HCT116 (cell line): Measurements from ENCODE around the gene ST6GALNAC4. TPM values are rescaled to one million over a fixed set of nuclear protein-coding genes. Genes with fewer than 3 reads are reported as not detected.

ENCODE experiments used
- ATAC-seq: fragments of 200-7000 bp; cut with Tn5 transposase; 2 replicates; pipeline ENCODE4 v1.9.1; 2020; ENCODE audit warnings: mild to moderate bottlenecking, moderate library complexity
- BruUV-seq: library from RNA; stranded (reverse); fragments of 400-500 nt; replicated peaks from 2 replicates; lab custom pipeline; 2021; lab: Mats Ljungman, UMichigan
- CTCF ChIA-PET: fragments of 300-600 bp; sonication (Branson Sonifier 250); formaldehyde crosslinking; loops from one replicate; lab custom pipeline; 2021; ENCODE audit warnings: antibody characterized with exemption; lab: Charles Lee
- POLR2A ChIA-PET: fragments of 300-600, 350-600 bp; sonication (Branson Sonifier 250); formaldehyde crosslinking; loops from one replicate; lab custom pipeline; 2021; ENCODE audit warnings: antibody characterized with exemption; lab: Charles Lee
- RAD21 ChIA-PET, 2 experiments: fragments of 300-600 bp; sonication (Branson Sonifier 250); formaldehyde crosslinking; loops; one replicate each; lab custom pipeline; 2023; ENCODE audit warnings: low total read pairs in 2 of 2; ENCODE audit not compliant: uncharacterized antibody in 2 of 2, unreplicated experiment in 2 of 2, low non-redundant PET in 1 of 2; lab: Charles Lee
- DNase-seq: peaks from one replicate; pipeline ENCODE4 v3.0.0-alpha.2; 2010; ENCODE audit warnings: low read depth, low spot score
- H2AFZ ChIP-seq: fragments of 200-600 bp; shearing (Covaris generic), sonication (generic); 2 replicates; pipeline ENCODE4 v1.6.1; 2017; ENCODE audit warnings: low read depth, mixed run types, mixed read lengths, antibody characterized with exemption, low read length; ENCODE audit not compliant: poor library complexity, severe bottlenecking
- H3K27ac ChIP-seq: 2 replicates; pipeline ENCODE4 v1.5.1; 2012; ENCODE audit warnings: low read depth, low read length
- H3K27me3 ChIP-seq: fragments of 200-600 bp; sonication (generic); 2 replicates; pipeline ENCODE4 v1.6.1; 2016; ENCODE audit warnings: mixed run types, low read length, mixed read lengths; ENCODE audit not compliant: insufficient read depth
- H3K36me3 ChIP-seq, 2 experiments: fragments of 200-500 bp in 1 of 2; fragments of 200-600 bp in 1 of 2; sonication (Bioruptor generic) in 1 of 2; sonication (generic) in 1 of 2; 2 replicates each; pipeline versions ENCODE4 v1.5.1 to v1.6.1; 2014 to 2016; ENCODE audit warnings: low read length in 2 of 2, inconsistent platforms in 1 of 2, mixed read lengths in 1 of 2, mixed run types in 1 of 2; ENCODE audit not compliant: insufficient read depth in 2 of 2, control insufficient read depth in 1 of 2
- H3K4me1 ChIP-seq, 2 experiments: fragments of 200-600 bp in 1 of 2; sonication (generic) in 1 of 2; 2 replicates each; pipeline versions ENCODE4 v1.5.1 to v1.6.1; 2012 to 2017; ENCODE audit warnings: low read length in 2 of 2, inconsistent platforms in 1 of 2, mild to moderate bottlenecking in 1 of 2, mixed read lengths in 1 of 2, mixed run types in 1 of 2, moderate library complexity in 1 of 2; ENCODE audit not compliant: insufficient read depth in 2 of 2, control insufficient read depth in 1 of 2
- H3K4me2 ChIP-seq: fragments of 200-600 bp; sonication (generic); 2 replicates; pipeline ENCODE4 v1.6.1; 2017; ENCODE audit warnings: mixed run types, low read length, mixed read lengths
- H3K4me3 ChIP-seq, 2 experiments: fragments of 200-600 bp in 1 of 2; sonication (generic) in 1 of 2; replicated peaks in 1 of 2; 2 replicates each; pipeline ENCODE4 v1.5.1; 2011 to 2016; ENCODE audit warnings: low read length in 2 of 2, control low read depth in 1 of 2, low read depth in 1 of 2, mild to moderate bottlenecking in 1 of 2, mixed read lengths in 1 of 2, mixed run types in 1 of 2
- H3K79me2 ChIP-seq: fragments of 200-600 bp; sonication (generic); 2 replicates; pipeline ENCODE4 v1.6.1; 2017; ENCODE audit warnings: mild to moderate bottlenecking, mixed run types, low read length, moderate library complexity, mixed read lengths; ENCODE audit not compliant: insufficient read depth
- H3K9ac ChIP-seq: fragments of 200-600 bp; sonication (generic); 2 replicates; pipeline ENCODE4 v1.6.1; 2016; ENCODE audit warnings: low read length, mixed read lengths
- H3K9me2 ChIP-seq: fragments of 200-600 bp; sonication (generic), shearing (Covaris generic); 2 replicates; pipeline ENCODE4 v1.6.1; 2017; ENCODE audit warnings: mixed run types, mild to moderate bottlenecking, moderate library complexity; ENCODE audit not compliant: insufficient read depth
- H3K9me3 ChIP-seq, 2 experiments: fragments of 200-500 bp in 1 of 2; fragments of 200-600 bp in 1 of 2; sonication (Bioruptor generic) in 1 of 2; sonication (generic) in 1 of 2; 2 replicates each; pipeline ENCODE4 v1.6.1; 2014 to 2017; ENCODE audit warnings: low read length in 2 of 2, mixed read lengths in 2 of 2, inconsistent platforms in 1 of 2, low read depth in 1 of 2, mild to moderate bottlenecking in 1 of 2, mixed run types in 1 of 2, moderate library complexity in 1 of 2; ENCODE audit not compliant: control insufficient read depth in 1 of 2, insufficient read depth in 1 of 2
- H4K20me1 ChIP-seq: fragments of 200-600 bp; sonication (generic), shearing (Covaris generic); 2 replicates; pipeline ENCODE4 v1.6.1; 2017; ENCODE audit warnings: mixed run types, mild to moderate bottlenecking, moderate library complexity; ENCODE audit not compliant: insufficient read depth
- CBX3 ChIP-seq: IDR thresholded peaks from 2 replicates; pipeline ENCODE4 v1.6.1; 2012; ENCODE audit warnings: low read depth
- CEBPB ChIP-seq: IDR thresholded peaks from 2 replicates; pipeline ENCODE4 v1.6.1; 2012; ENCODE audit warnings: low read depth
- CTCF ChIP-seq, 3 experiments: fragments of 200-600 bp in 1 of 3; sonication (generic) in 1 of 3; IDR thresholded peaks in 2 of 3; conservative IDR thresholded peaks in 1 of 3; 2 replicates each; pipeline ENCODE4 v1.5.1; 2012 to 2017; ENCODE audit warnings: low read depth in 2 of 3, low read length in 2 of 3, antibody characterized with exemption in 1 of 3, borderline replicate concordance in 1 of 3, control low read depth in 1 of 3, mild to moderate bottlenecking in 1 of 3, mixed read lengths in 1 of 3, mixed run types in 1 of 3, moderate library complexity in 1 of 3; ENCODE audit not compliant: insufficient read depth in 1 of 3
- EGR1 ChIP-seq: IDR thresholded peaks from 2 replicates; pipeline ENCODE4 v1.6.1; 2012; ENCODE audit warnings: low read depth
- EZH2phosphoT487 ChIP-seq: fragments of 200-600 bp; IDR thresholded peaks from 2 replicates; pipeline ENCODE4 v1.6.1; 2018; ENCODE audit warnings: antibody characterized with exemption, borderline replicate concordance
- FOSL1 ChIP-seq: IDR thresholded peaks from 2 replicates; pipeline ENCODE4 v1.6.1; 2012; ENCODE audit warnings: low read depth
- JUND ChIP-seq: IDR thresholded peaks from 2 replicates; pipeline ENCODE4 v1.6.1; 2012
- MAX ChIP-seq: IDR thresholded peaks from 2 replicates; pipeline ENCODE4 v1.6.1; 2012
- POLR2AphosphoS5 ChIP-seq: IDR thresholded peaks from 2 replicates; pipeline ENCODE4 v1.6.1; 2011; ENCODE audit warnings: mild to moderate bottlenecking, low read depth, low read length, moderate library complexity
- REST ChIP-seq: IDR thresholded peaks from 2 replicates; pipeline ENCODE4 v1.6.1; 2012; ENCODE audit warnings: low read depth
- intact Hi-C: fragments of 100-400 bp; cut with micrococcal nuclease; formaldehyde crosslinking; loops from 2 replicates; pipeline ENCODE4 v1.10.0; 2022
- total RNA-seq: library from RNA; stranded (reverse); gene quantifications from one replicate; pipeline ENCODE4 v1.2.1, GENCODE V29; 2021; ENCODE audit not compliant: unreplicated experiment

The ST6GALNAC4 gene
- total RNA-seq, 1 experiment from 2014 or later = 49.4 TPM

- Histone ChIP-seq H3K9me3 (no peaks in the 10 kb centered on the region), H4K20me1 (no peaks in the 10 kb centered on the region), H3K4me3 (no peak overlapping the region), H3K4me1 (peaks cover 21 to 40% of the 10 kb centered on the region in 2 experiments), H3K27ac (no peak overlapping the region), H3K9ac (no peak overlapping the region), H2AFZ (no peak overlapping the region), H3K9me2 (no peaks in the 10 kb centered on the region), H3K36me3 (peaks cover 3 to 19% of the 10 kb centered on the region in 2 experiments; a peak in 1 of 4 replicates), H3K4me2 (no peak overlapping the region), H3K27me3 (no peaks in the 10 kb centered on the region), H3K79me2 (no peaks in the 10 kb centered on the region)
- TF ChIP-seq POLR2AphosphoS5 (no peak), JUND (no peak), EGR1 (no peak), MAX (no peak), CTCF (IDR thresholded peaks at IDR 0.05 in 2 of 3, conservative IDR thresholded peaks at IDR 0.05 in 1 of 3; ENCODE audit: borderline replicate concordance in 1 of 3, insufficient read depth in 1 of 3, low read depth in 2 of 3, low read length in 2 of 3) (no peak), FOSL1 (no peak), EZH2phosphoT487 (no peak), CBX3 (no peak), REST (no peak), CEBPB (no peak)
- intact Hi-C loops = no loop called here
- ChIA-PET RAD21 (no interaction called here), CTCF (interaction anchor here (0.7 kb wide), 1 partner anchor 11 kb away, joined by 3 read pairs; the partner anchor contains the start of gene ST6GALNAC4), POLR2A (interaction anchor here (0.6 to 1.5 kb wide), 3 partner anchors 10 to 32 kb away, joined by 3 read pairs; partner anchors contain the start of gene ST6GALNAC4)
- DNase-seq (no peak), ATAC-seq (no peak; the same call in 1 of the 2 replicates)
- no TSS peak for BruUV-seq
Measured at GRCh38 chr9:127905788-127906191, 11.1 kb downstream of the ST6GALNAC4 start.
